Mesenchymal stem cell (in vitro differentiated cells and primary cell): ENCODE measurements around the gene NDUFA11.
"Not testable (repeated sequence)": the region's sequence is repeated elsewhere in the genome, so short reads cannot be mapped to it uniquely, and the experiment has no call there.

Source experiments
- DNase-seq: peaks from one replicate; pipeline ENCODE4 v3.0.0-alpha.2; 2013
- H2AFZ ChIP-seq: one replicate; pipeline ENCODE4 v1.6.1; 2013; ENCODE audit warnings: low read depth, mild to moderate bottlenecking, control low read depth, inconsistent platforms, low read length, moderate library complexity
- H2AK5ac ChIP-seq: 2 replicates; pipeline ENCODE4 v1.6.1; 2013; ENCODE audit warnings: low read length, moderate library complexity, mild to moderate bottlenecking, inconsistent platforms; ENCODE audit not compliant: severe bottlenecking
- H2BK120ac ChIP-seq: one replicate; pipeline ENCODE4 v1.6.1; 2013; ENCODE audit warnings: low read depth, mild to moderate bottlenecking, inconsistent platforms, low read length, moderate library complexity
- H2BK12ac ChIP-seq, 2 experiments: one replicate each; pipeline ENCODE4 v1.6.1; 2013; ENCODE audit warnings: inconsistent platforms in 2 of 2, low read length in 2 of 2, mild to moderate bottlenecking in 2 of 2, moderate library complexity in 2 of 2, control low read depth in 1 of 2
- H2BK15ac ChIP-seq: one replicate; pipeline ENCODE4 v1.6.1; 2013; ENCODE audit warnings: mild to moderate bottlenecking, low read depth, inconsistent platforms; ENCODE audit not compliant: poor library complexity, severe bottlenecking
- H2BK5ac ChIP-seq: 2 replicates; pipeline ENCODE4 v1.6.1; 2013; ENCODE audit warnings: low read depth, mild to moderate bottlenecking, low read length, control low read depth, inconsistent platforms; ENCODE audit not compliant: poor library complexity, severe bottlenecking
- H3K14ac ChIP-seq, 2 experiments: one replicate each; pipeline ENCODE4 v1.6.1; 2013; ENCODE audit warnings: inconsistent platforms in 2 of 2, low read length in 2 of 2, control low read depth in 1 of 2, mild to moderate bottlenecking in 1 of 2, moderate library complexity in 1 of 2
- H3K18ac ChIP-seq, 2 experiments: one replicate each; pipeline ENCODE4 v1.6.1; 2013; ENCODE audit warnings: inconsistent platforms in 2 of 2, low read length in 2 of 2, control low read depth in 1 of 2, low read depth in 1 of 2, mild to moderate bottlenecking in 1 of 2
- H3K23ac ChIP-seq, 2 experiments: one replicate each; pipeline ENCODE4 v1.6.1; 2013; ENCODE audit warnings: inconsistent platforms in 2 of 2, low read length in 2 of 2, mild to moderate bottlenecking in 2 of 2, moderate library complexity in 2 of 2, control low read depth in 1 of 2
- H3K27ac ChIP-seq: 2 replicates; pipeline ENCODE4 v1.5.1; 2013; ENCODE audit warnings: mild to moderate bottlenecking, moderate library complexity, low read length, control low read depth, inconsistent platforms; ENCODE audit not compliant: poor library complexity, severe bottlenecking
- H3K27me3 ChIP-seq, 2 experiments: 2 replicates each; pipeline versions ENCODE4 v1.6.1 to v1.7.0; 2013; ENCODE audit warnings: low read length in 2 of 2, mild to moderate bottlenecking in 2 of 2, moderate library complexity in 2 of 2, control low read depth in 1 of 2, inconsistent platforms in 1 of 2; ENCODE audit not compliant: control insufficient read depth in 1 of 2, insufficient read depth in 1 of 2
- H3K36me3 ChIP-seq, 2 experiments: 2 replicates each; pipeline versions ENCODE4 v1.6.1 to v1.7.0; 2013; ENCODE audit warnings: low read length in 2 of 2, control low read depth in 1 of 2, inconsistent platforms in 1 of 2, low read depth in 1 of 2, mild to moderate bottlenecking in 1 of 2; ENCODE audit not compliant: insufficient read depth in 2 of 2, control insufficient read depth in 1 of 2
- H3K4ac ChIP-seq, 2 experiments: one replicate each; pipeline ENCODE4 v1.6.1; 2013; ENCODE audit warnings: inconsistent platforms in 2 of 2, low read length in 2 of 2, mild to moderate bottlenecking in 2 of 2, moderate library complexity in 2 of 2, control low read depth in 1 of 2, low read depth in 1 of 2
- H3K4me1 ChIP-seq: 2 replicates; pipeline ENCODE4 v1.6.1; 2013; ENCODE audit warnings: low read depth, low read length, control low read depth; ENCODE audit not compliant: control insufficient read depth, insufficient read depth
- H3K4me2 ChIP-seq: 2 replicates; pipeline ENCODE4 v1.6.1; 2013; ENCODE audit warnings: low read length, mild to moderate bottlenecking, inconsistent platforms; ENCODE audit not compliant: poor library complexity, severe bottlenecking
- H3K4me3 ChIP-seq, 2 experiments: 2 replicates each; pipeline versions ENCODE4 v1.5.1 to v1.7.0; 2013; ENCODE audit warnings: low read length in 2 of 2, mild to moderate bottlenecking in 2 of 2, control low read depth in 1 of 2, low read depth in 1 of 2; ENCODE audit not compliant: insufficient read depth in 1 of 2
- H3K79me1 ChIP-seq: replicated peaks from 2 replicates; pipeline ENCODE4 v1.6.1; 2013; ENCODE audit warnings: mild to moderate bottlenecking, control low read depth, low read length, inconsistent platforms; ENCODE audit not compliant: poor library complexity, severe bottlenecking
- H3K9ac ChIP-seq: 2 replicates; pipeline ENCODE4 v1.7.0; 2013; ENCODE audit warnings: mild to moderate bottlenecking, low read length, moderate library complexity
- H3K9me3 ChIP-seq: 2 replicates; pipeline ENCODE4 v1.7.0; 2013; ENCODE audit warnings: mild to moderate bottlenecking, low read length; ENCODE audit not compliant: control insufficient read depth
- H4K8ac ChIP-seq: one replicate; pipeline ENCODE4 v1.6.1; 2013; ENCODE audit warnings: inconsistent platforms, mild to moderate bottlenecking, low read length, moderate library complexity
- H4K91ac ChIP-seq: one replicate; pipeline ENCODE4 v1.6.1; 2013; ENCODE audit warnings: mild to moderate bottlenecking, low read length, inconsistent platforms
- WGBS: methylation state at CpG from one replicate; pipeline ENCODE4 v1.1.7; 2013; ENCODE audit warnings: mixed read lengths; 5-methylcytosine and 5-hydroxymethylcytosine counted together

Gene NDUFA11

DNA sequence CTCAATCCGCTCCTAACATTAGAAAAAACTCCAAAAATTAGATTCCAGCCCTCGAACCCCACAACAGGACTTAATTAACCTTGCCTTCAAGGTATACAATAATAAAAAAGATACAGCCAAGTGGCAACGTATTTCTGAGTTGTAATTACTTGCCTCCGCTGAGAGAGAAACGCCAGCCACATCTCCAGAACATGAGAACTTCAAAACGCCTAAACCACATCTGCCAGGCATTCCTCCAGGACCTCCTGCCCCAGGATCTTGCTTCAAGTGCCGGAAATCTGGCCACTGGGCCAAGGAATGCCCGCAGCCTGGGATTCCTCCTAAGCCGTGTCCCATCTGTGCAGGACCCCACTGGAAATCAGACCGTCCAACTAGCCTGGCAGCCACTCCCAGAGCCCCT lies 49.5 kb downstream of the NDUFA11 start:
- peaks cover 24 to 50% of the 10 kb centered on the region in 2 experiments for H3K27me3 ChIP-seq
- 85% methylated on average over 10 of the region's 10 CpGs for WGBS
- H3K4me3 ChIP-seq, H3K4me1 ChIP-seq, H3K4me2 ChIP-seq, H3K9ac ChIP-seq, H3K4ac ChIP-seq, H4K8ac ChIP-seq, H2BK5ac ChIP-seq, H2AFZ ChIP-seq, DNase-seq, H3K18ac ChIP-seq, H2BK12ac ChIP-seq, H2BK15ac ChIP-seq, H2AK5ac ChIP-seq, H4K91ac ChIP-seq, H3K79me1 ChIP-seq, H3K23ac ChIP-seq, H2BK120ac ChIP-seq, H3K27ac ChIP-seq, H3K9me3 ChIP-seq, H3K14ac ChIP-seq, H3K36me3 ChIP-seq: not testable (repeated sequence)

DNA sequence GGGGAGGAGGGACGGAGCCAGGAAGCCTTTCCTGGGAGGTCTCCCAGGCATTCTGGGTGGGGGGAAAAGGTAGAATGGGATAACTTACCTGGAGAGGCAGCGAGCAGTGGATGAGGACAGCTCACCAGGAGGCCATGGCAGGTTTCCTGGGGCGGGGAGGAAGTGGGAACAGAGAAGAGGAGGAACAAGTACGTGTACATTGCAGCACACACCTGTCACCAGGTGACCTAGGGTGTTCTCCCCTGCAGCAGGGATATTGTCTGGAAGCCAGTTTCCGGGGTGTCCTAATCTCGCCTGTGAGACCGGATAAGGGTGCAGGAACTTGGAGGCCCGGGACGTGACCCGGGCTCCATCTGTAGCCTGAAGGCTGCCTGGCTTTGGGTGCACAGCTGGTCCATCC lies 52.3 kb downstream of the NDUFA11 start, which contains the start of gene FUT3:
FUT3 (minus strand) TSS at position 148 of the 400 bp plus-strand sequence.
- no peak within 1 kb of the TSS for H2BK15ac ChIP-seq
- H4K8ac ChIP-seq, result no peak within 1 kb of the TSS
- DNase-seq, result no peak
- no peak within 1 kb of the TSS for H2AK5ac ChIP-seq
- H3K27me3 ChIP-seq, result peaks cover 21 to 42% of the 10 kb centered on the region in 2 experiments
- H3K27ac ChIP-seq, result no peak within 1 kb of the TSS
- H3K36me3 ChIP-seq, result no peaks in the 10 kb centered on the region
- no peak within 1 kb of the TSS for H2BK120ac ChIP-seq
- H3K4me1 ChIP-seq, result no peaks in the 10 kb centered on the region
- H3K4ac ChIP-seq, result no peak within 1 kb of the TSS
- H3K18ac ChIP-seq, result no peak within 1 kb of the TSS
- no peaks in the 10 kb centered on the region for H3K9me3 ChIP-seq
- H3K14ac ChIP-seq, result no peak within 1 kb of the TSS
- 82% methylated on average over 10 of the region's 10 CpGs for WGBS
- no peak within 1 kb of the TSS for H2BK5ac ChIP-seq
- no peak within 1 kb of the TSS for H3K4me2 ChIP-seq
- peak within 1 kb of the TSS in 1 of 2 experiments; percentile 32 for H2BK12ac ChIP-seq
- H3K4me3 ChIP-seq, result no peak within 1 kb of the TSS
- H2AFZ ChIP-seq, result no peak within 1 kb of the TSS
- H3K79me1 ChIP-seq, result no peaks in the 10 kb centered on the region
- no peak within 1 kb of the TSS for H3K23ac ChIP-seq
- H4K91ac ChIP-seq, result peak within 1 kb of the TSS; percentile 27
- H3K9ac ChIP-seq, result no peak within 1 kb of the TSS

DNA sequence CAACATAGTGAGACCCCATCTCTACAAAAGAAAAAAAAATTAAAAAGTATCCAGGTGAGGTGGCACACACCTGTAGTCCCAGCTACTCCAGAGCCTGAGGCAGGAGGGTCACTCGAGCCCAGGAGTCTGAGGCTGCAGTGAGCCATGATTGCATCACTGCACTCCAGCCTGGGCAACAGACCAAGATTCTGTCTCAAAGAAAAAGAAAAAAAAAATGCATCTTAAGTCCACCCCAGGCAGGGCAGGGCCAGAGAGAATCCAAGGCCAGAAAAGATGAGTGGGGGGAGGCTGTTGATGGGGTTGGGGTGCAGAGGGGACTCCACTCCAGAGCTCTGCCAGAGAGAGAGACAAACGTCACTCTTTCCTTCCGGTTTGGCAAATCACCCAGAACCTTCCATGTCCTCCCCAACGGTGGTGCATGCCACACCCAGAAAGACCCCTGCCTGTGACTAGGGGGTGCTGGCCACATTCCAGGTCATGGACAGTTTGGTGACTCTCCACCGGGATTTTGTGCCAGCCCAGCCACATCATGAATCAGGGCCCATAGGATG lies 52.8 kb downstream of the NDUFA11 start:
- DNase-seq, result peak; percentile 63
- WGBS, result 81% methylated on average over 5 of the region's 5 CpGs

DNA sequence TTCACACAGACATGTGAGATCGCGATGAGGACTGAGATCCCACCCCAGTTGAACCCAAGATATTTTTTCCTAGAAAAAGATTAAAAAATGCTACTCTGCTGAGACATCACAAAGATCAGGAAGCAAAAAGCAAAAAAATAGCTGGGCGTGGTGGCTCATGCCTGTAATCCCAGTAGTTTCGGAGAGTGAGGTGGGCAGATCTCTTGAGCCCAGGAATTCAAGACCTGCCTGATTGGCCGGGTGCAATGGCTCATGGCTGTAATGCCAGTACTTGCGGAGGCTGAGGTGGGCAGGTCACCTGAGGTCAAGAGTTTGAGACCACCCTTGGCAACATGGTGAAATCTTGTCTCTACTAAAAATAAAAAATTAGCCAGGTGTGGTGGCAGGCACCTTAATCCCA lies 53.4 kb downstream of the NDUFA11 start:
- Histone ChIP-seq H2BK12ac (no peak overlapping the region), H4K91ac (no peak overlapping the region), H3K14ac (no peak overlapping the region), H4K8ac (no peak overlapping the region), H2BK15ac (no peak overlapping the region), H2BK120ac (no peak overlapping the region), H3K4ac (no peak overlapping the region), H3K27me3 (peaks cover 10 to 31% of the 10 kb centered on the region in 2 experiments), H2AFZ (no peak overlapping the region), H3K4me2 (no peak overlapping the region), H3K9ac (no peak overlapping the region), H3K79me1 (no peaks in the 10 kb centered on the region), H3K4me1 (no peaks in the 10 kb centered on the region), H2BK5ac (no peak overlapping the region), H3K9me3 (no peaks in the 10 kb centered on the region), H3K27ac (no peak overlapping the region), H3K18ac (no peak overlapping the region), H3K23ac (no peak overlapping the region), H3K4me3 (no peak overlapping the region), H3K36me3 (no peaks in the 10 kb centered on the region), H2AK5ac (no peak overlapping the region)
- 86% methylated on average over 6 of the region's 6 CpGs for WGBS
- no peak for DNase-seq

More for the DNA sequence above, 52.8 kb downstream of the NDUFA11 start:
- Histone ChIP-seq H3K18ac (no peak overlapping the region), H2BK12ac (peak overlapping the region in 1 of 2 experiments; percentile 32), H2BK120ac (no peak overlapping the region), H2AFZ (no peak overlapping the region), H3K27me3 (peaks cover 16 to 37% of the 10 kb centered on the region in 2 experiments), H3K4ac (no peak overlapping the region), H2AK5ac (no peak overlapping the region), H3K4me1 (no peaks in the 10 kb centered on the region), H3K9me3 (no peaks in the 10 kb centered on the region), H3K14ac (no peak overlapping the region), H4K91ac (peak overlapping the region; percentile 27), H2BK15ac (no peak overlapping the region), H2BK5ac (no peak overlapping the region), H3K9ac (no peak overlapping the region), H3K79me1 (no peaks in the 10 kb centered on the region), H3K36me3 (no peaks in the 10 kb centered on the region), H3K4me2 (no peak overlapping the region), H3K23ac (no peak overlapping the region), H3K27ac (no peak overlapping the region), H4K8ac (no peak overlapping the region), H3K4me3 (no peak overlapping the region)
